ENCODE measurements around the gene PPP1R3G. TPM values are rescaled to one million over a fixed set of nuclear protein-coding genes. Genes with fewer than 3 reads are reported as not detected.

Gene PPP1R3G
- total and polyA plus RNA-seq, 7 donors: 0.06 to 0.50 (median 0.13) TPM

GRCh38 chr6:5076931-5077330 lies 8.2 kb upstream of the PPP1R3G start:
- intact Hi-C loops (cut with DNase I): no loop called here
- no peak for ATAC-seq
- DNase-seq: no peak
- Histone ChIP-seq H3K36me3 (ENCODE audit: insufficient read depth in 1 of 2, low read depth in 1 of 2) (no peaks in the 10 kb centered on the region), H3K9me3 (no peaks in the 10 kb centered on the region), H3K4me3 (no peak overlapping the region), H3K27me3 (ENCODE audit: insufficient read depth in 3 of 3, low read length in 2 of 3) (no peaks in the 10 kb centered on the region), H3K4me1 (no peaks in the 10 kb centered on the region), H3K27ac (no peak overlapping the region)
- TF ChIP-seq, protein P1, sequence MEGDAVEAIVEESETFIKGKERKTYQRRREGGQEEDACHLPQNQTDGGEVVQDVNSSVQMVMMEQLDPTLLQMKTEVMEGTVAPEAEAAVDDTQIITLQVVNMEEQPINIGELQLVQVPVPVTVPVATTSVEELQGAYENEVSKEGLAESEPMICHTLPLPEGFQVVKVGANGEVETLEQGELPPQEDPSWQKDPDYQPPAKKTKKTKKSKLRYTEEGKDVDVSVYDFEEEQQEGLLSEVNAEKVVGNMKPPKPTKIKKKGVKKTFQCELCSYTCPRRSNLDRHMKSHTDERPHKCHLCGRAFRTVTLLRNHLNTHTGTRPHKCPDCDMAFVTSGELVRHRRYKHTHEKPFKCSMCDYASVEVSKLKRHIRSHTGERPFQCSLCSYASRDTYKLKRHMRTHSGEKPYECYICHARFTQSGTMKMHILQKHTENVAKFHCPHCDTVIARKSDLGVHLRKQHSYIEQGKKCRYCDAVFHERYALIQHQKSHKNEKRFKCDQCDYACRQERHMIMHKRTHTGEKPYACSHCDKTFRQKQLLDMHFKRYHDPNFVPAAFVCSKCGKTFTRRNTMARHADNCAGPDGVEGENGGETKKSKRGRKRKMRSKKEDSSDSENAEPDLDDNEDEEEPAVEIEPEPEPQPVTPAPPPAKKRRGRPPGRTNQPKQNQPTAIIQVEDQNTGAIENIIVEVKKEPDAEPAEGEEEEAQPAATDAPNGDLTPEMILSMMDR (IDR thresholded peaks at IDR 0.05): no peak
- 92 to 94% (median 94%) methylated on average over 11 of the region's 11 CpGs for WGBS, 3 donors

DNA sequence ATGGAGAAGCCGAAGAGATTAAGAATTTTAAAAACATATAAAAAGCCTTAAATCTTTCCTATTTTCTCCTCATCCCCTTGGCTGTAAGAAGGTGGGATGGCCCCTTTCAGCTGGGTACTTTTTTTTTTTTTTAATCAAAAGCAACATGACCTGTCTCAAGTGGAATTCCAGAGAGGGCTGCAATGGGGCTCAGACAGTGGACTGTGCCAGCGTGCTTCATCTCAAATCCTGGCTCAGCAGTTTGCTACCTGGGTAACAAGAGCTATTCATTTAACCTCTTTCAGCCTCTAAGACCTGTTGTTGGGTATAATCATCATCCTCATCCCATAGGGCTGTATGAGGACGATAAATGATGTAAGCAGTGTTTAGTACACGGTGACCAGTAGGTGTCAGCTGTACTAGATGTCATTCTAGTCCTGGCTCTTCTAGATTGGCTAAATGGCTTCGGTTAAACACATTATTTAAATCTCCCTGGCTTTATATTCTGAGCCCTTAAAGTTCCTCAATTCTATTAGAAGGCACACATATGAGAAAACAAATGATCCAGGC lies 6.9 kb upstream of the PPP1R3G start:
- intact Hi-C loops (cut with DNase I): no loop called here
- H3K36me3 ChIP-seq (ENCODE audit: insufficient read depth in 1 of 2, low read depth in 1 of 2): no peaks in the 10 kb centered on the region
- ATAC-seq: peak in 1 of 4 donors; percentile 55

GRCh38 chr6:5079692-5080091 lies 5.4 kb upstream of the PPP1R3G start:
- intact Hi-C loops (cut with DNase I): no loop called here
- 86 to 96% (median 93%) methylated on average over 2 of the region's 2 CpGs for WGBS, 3 donors
- Histone ChIP-seq H3K9me3 (no peaks in the 10 kb centered on the region), H3K4me1 (no peaks in the 10 kb centered on the region), H3K27me3 (ENCODE audit: insufficient read depth in 3 of 3, low read length in 2 of 3) (peaks cover 0 to 3% (median 0%) of the 10 kb centered on the region in 3 donors), H3K36me3 (ENCODE audit: insufficient read depth in 1 of 2, low read depth in 1 of 2) (no peaks in the 10 kb centered on the region), H3K4me3 (no peak overlapping the region), H3K27ac (no peak overlapping the region)
- TF ChIP-seq, protein P1 (IDR thresholded peaks at IDR 0.05): no peak
- DNase-seq: no peak
- ATAC-seq: no peak

More for the DNA sequence above, 6.9 kb upstream of the PPP1R3G start:
- no peak for DNase-seq
- WGBS, 3 donors: 39 to 55% (median 43%) methylated on average over 5 of the region's 5 CpGs
- H3K4me1 ChIP-seq: no peaks in the 10 kb centered on the region
- TF ChIP-seq, protein P1 (IDR thresholded peaks at IDR 0.05): no peak
- no peaks in the 10 kb centered on the region for H3K27me3 ChIP-seq (ENCODE audit: insufficient read depth in 3 of 3, low read length in 2 of 3)
- no peak overlapping the region for H3K27ac ChIP-seq
- no peaks in the 10 kb centered on the region for H3K9me3 ChIP-seq
- no peak overlapping the region for H3K4me3 ChIP-seq

- 62 to 76% (median 73%) methylated on average over 3 of the region's 3 CpGs for WGBS, 3 donors
- Histone ChIP-seq H3K9me3 (no peaks in the 10 kb centered on the region), H3K27ac (no peak overlapping the region), H3K27me3 (ENCODE audit: insufficient read depth in 3 of 3, low read length in 2 of 3) (peaks cover 0 to 5% (median 5%) of the 10 kb centered on the region in 3 donors), H3K4me3 (no peak overlapping the region), H3K36me3 (ENCODE audit: insufficient read depth in 1 of 2, low read depth in 1 of 2) (no peaks in the 10 kb centered on the region), H3K4me1 (no peaks in the 10 kb centered on the region)
- no peak for ATAC-seq
- DNase-seq: no peak
- intact Hi-C loops (cut with DNase I): no loop called here
- TF ChIP-seq, protein P1 (IDR thresholded peaks at IDR 0.05): no peak
These were observed 4.6 kb upstream of the PPP1R3G start for GRCh38 chr6:5080574-5080973.

- 85 to 89% (median 86%) methylated on average over 3 of the region's 3 CpGs for WGBS, 3 donors
- H3K27ac ChIP-seq: no peak overlapping the region
- intact Hi-C loops (cut with DNase I): no loop called here
- DNase-seq (no peak), ATAC-seq (no peak)
- peaks cover 0 to 11% (median 5%) of the 10 kb centered on the region in 3 donors for H3K27me3 ChIP-seq (ENCODE audit: insufficient read depth in 3 of 3, low read length in 2 of 3)
- H3K4me3 ChIP-seq: no peak overlapping the region
- peaks cover 2% of the 10 kb centered on the region for H3K4me1 ChIP-seq
- H3K9me3 ChIP-seq: no peaks in the 10 kb centered on the region
- H3K36me3 ChIP-seq (ENCODE audit: insufficient read depth in 1 of 2, low read depth in 1 of 2): no peaks in the 10 kb centered on the region
- TF ChIP-seq, protein P1 (IDR thresholded peaks at IDR 0.05): no peak
These were observed 4.0 kb upstream of the PPP1R3G start for GRCh38 chr6:5081182-5081581.
